Measurements from ENCODE around the gene CSH1.
"Not testable (repeated sequence)": the region's sequence is repeated elsewhere in the genome, so short reads cannot be mapped to it uniquely, and the experiment has no call there.

Gene CSH1

GRCh38 chr17:63873577-63873976 lies 22.8 kb downstream of the CSH1 start, which contains the start of gene CSH2:
Gene CSH2, minus strand, starts transcription at chr17:63873677. Its CDS starts 63 bp downstream, at chr17:63873614.
- not testable (repeated sequence) for H3K27ac ChIP-seq, H3K4me3 ChIP-seq

GRCh38 chr17:63871646-63872365 lies 24.6 kb downstream of the CSH1 start:
- H3K27ac ChIP-seq, H3K4me3 ChIP-seq: not testable (repeated sequence)

GRCh38 chr17:63870292-63870665 lies 26.1 kb downstream of the CSH1 start:
- H3K4me3 ChIP-seq, H3K27ac ChIP-seq: not testable (repeated sequence)

GRCh38 chr17:63869491-63870291 lies 26.7 kb downstream of the CSH1 start:
- not testable (repeated sequence) for H3K27ac ChIP-seq, H3K4me3 ChIP-seq

GRCh38 chr17:63866625-63867024 lies 29.7 kb downstream of the CSH1 start:
- H3K4me3 ChIP-seq, H3K27ac ChIP-seq: not testable (repeated sequence)

GRCh38 chr17:63859257-63859656 lies 37.1 kb downstream of the CSH1 start:
- H3K27ac ChIP-seq: no peak overlapping the region
- H3K4me3 ChIP-seq: no peak overlapping the region

GRCh38 chr17:63856425-63856824 lies 39.9 kb downstream of the CSH1 start:
- not testable (repeated sequence) for H3K4me3 ChIP-seq, H3K27ac ChIP-seq

GRCh38 chr17:63855185-63855584 lies 41.2 kb downstream of the CSH1 start:
- Histone ChIP-seq H3K4me3 (no peak overlapping the region), H3K27ac (no peak overlapping the region)

- Histone ChIP-seq H3K4me3 (no peak overlapping the region), H3K27ac (no peak overlapping the region)
These were observed 41.7 kb downstream of the CSH1 start for GRCh38 chr17:63854709-63855108.

GRCh38 chr17:63853260-63853659 lies 43.1 kb downstream of the CSH1 start:
- H3K4me3 ChIP-seq: no peak overlapping the region

GRCh38 chr17:63850401-63850800 lies 46.0 kb downstream of the CSH1 start:
- Histone ChIP-seq H3K27ac (no peak overlapping the region), H3K4me3 (no peak overlapping the region)

More at GRCh38 chr17:63853260-63853659, 43.1 kb downstream of the CSH1 start:
- no peak overlapping the region for H3K27ac ChIP-seq

- Histone ChIP-seq H3K27ac (peak overlapping the region in 18 of 21 experiments; percentile 39 to 84 (median 72)), H3K4me3 (peak overlapping the region in 6 of 7 experiments; percentile 4 to 24 (median 18))
These were observed 47.3 kb downstream of the CSH1 start for GRCh38 chr17:63848834-63849689.

- H3K27ac ChIP-seq: no peak overlapping the region
These were observed 48.7 kb downstream of the CSH1 start for GRCh38 chr17:63847525-63848249.

GRCh38 chr17:63845509-63845908 lies 50.9 kb downstream of the CSH1 start:
- no peak overlapping the region for H3K27ac ChIP-seq
- no peak overlapping the region for H3K4me3 ChIP-seq

More at GRCh38 chr17:63847525-63848249, 48.7 kb downstream of the CSH1 start:
- H3K4me3 ChIP-seq: no peak overlapping the region
